ENCODE measurements around the gene ETV7.
"Not testable (repeated sequence)": the region's sequence is repeated elsewhere in the genome, so short reads cannot be mapped to it uniquely, and the experiment has no call there.

ETV7 gene

GRCh38 chr6:36362551-36363370, 24.7 kb downstream of the ETV7 start:
- DNase-seq: no peak

DNA sequence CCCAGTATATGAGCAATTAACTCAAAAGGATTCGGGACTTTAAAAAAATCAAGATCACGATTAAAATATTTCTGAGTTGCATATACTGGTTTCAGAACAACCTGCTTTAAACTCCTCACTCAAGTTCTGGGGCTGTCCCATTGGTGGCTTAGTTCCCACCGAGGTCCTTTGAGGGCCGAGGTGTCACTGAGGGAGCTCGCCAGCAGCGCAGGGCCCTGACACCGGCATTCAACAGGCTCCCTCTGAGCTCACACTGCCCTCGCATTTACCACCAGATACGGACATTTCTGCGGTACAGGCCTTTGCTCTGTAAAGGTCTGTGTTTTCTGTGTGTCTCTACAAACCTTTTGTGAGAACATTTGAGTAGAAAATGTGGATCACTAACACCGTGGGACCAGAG, 26.4 kb downstream of the ETV7 start:
- DNase-seq: no peak

GRCh38 chr6:36360241-36361054, 27.0 kb downstream of the ETV7 start:
- DNase-seq: peak; percentile 52

- no peak for DNase-seq
Observed at GRCh38 chr6:36358226-36358915, 29.1 kb downstream of the ETV7 start.

- DNase-seq: no peak
Observed at GRCh38 chr6:36357872-36358225, 29.6 kb downstream of the ETV7 start.

DNA sequence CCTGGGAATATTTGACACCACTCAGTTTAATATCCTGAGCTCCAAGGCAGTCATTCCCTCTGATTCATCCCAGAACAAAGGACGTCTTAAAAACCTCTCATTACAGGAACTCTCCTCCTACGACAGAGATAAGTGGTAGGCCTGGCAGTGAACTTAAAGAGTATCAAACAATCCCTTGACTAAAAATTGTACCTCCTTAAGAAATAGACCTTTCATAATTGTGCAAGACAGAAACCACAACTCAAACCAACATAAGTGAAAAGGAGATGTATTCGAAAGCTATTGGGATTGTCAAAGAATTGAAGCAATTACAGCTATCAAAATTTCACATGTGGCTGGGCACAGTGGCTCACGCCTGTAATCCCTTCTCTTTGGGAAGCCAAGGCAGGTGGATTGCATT, 31.6 kb downstream of the ETV7 start:
- DNase-seq: peak; percentile 73

DNA sequence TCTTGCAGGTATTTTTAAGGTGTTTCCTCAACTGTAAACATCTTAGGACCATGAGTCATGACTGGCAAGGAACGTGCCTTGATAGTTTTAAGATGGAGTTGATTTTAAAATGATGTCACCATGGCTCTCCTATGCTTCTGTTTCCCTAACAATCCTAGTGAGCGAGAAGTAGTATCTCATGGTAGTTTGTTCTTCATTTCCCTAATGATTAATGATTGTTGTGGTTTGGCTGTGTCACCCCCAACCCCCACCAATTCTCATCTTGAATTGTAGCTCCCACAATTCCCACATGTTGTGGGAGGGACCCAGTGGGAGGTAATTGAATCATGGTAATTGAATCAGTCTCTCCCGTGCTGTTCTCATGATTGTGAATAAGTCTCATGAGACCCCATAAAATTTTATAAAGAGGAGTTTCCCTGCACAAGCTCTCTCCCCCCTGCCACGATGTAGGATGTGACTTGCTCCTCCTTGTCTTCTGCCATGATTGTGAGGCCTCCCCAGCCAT, 34.0 kb downstream of the ETV7 start:
- peak; percentile 61 for DNase-seq

DNA sequence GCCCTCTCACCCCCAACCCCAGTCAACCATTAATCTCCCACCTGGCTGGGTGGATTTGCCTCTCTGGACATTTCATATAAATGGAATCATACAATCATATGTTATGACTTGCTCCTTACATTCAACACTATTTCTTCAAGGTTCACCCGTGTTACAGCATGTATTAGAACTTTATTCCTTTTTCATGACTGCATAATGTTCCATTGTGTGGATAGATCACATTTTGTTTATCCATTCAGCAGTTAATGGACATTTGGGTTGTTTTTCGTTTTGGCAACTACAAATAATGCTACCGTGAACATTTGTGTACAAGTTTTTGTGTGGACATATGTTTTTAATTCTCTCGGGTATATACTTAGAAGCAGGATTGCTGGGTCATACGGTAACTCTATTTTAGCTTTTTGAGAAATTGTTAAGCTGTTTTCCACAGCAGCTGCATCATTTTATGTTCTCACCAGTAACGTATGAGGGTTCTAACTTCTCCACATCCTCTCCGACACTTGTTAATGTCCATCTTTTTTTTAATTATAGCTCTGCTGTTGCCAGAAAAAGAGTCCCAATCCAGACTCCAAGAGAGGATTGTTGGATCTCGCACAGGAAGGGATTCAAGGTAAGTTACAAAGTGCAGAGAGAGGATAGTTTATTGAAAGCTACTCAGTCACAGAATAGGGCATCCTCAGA, 34.9 kb downstream of the ETV7 start:
- no peak for DNase-seq

GRCh38 chr6:36350681-36351571, 36.5 kb downstream of the ETV7 start:
- DNase-seq: peak; percentile 99

DNA sequence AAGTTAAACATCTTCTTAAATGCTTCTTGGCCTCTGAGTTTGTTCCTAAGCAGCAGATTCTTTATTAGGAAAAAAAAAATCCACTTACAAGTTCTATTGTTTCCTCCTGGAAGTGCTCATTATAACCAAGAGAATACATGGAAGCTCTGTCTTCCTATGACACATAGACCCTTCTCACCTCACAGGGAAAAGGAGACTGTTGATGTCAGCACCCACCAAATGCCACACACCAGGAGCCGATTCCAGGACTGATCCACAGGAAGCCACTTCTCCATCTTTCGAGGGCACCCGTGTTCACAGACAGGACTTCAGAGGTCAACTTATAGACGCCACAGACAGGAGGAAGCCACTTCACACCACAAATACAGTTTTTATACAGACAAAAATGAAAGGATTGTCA, 37.4 kb downstream of the ETV7 start:
- DNase-seq: no peak

- no peak for DNase-seq
Observed at GRCh38 chr6:36349240-36349639, 38.2 kb downstream of the ETV7 start.

- DNase-seq: peak; percentile 73
Observed at GRCh38 chr6:36347621-36348020, 39.8 kb downstream of the ETV7 start.

DNA sequence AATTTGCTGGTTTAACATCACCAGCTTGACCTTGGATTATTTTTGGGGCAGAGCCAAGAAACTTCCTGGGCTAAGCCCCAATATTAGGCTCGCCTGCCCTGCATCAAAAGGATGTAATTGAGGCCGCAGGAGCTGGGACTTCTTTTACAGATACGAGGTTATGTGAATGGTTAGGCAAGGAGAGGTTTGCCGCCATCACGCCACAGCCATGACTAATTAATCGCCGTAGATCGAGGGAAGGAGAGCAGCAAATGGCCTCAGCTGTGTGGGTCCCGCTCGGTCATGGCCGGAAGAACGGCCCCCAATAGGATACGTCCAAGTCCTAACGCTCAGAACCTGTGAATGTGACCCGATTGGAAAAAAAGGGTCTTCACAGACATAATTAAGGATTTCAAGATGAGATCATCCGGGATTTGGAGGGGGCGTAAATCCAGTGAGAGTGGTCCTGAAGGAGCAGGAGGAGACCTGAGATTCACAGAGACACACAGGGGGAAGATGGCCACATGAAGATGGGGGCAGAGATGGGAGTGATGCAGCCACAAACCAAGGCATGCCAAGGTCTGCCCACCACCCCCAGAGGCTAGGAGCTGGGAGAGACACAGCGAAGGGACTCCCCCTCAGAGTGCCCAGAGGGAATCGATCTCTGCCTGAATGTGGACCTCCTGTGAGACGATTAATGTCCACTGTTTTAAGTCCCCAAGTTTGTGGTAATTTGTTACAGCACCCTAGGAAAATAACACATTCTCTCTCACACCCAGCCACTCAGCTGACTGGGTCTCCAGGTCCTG, 40.8 kb downstream of the ETV7 start:
- no peak for DNase-seq

- no peak for DNase-seq
Observed at GRCh38 chr6:36345681-36346466, 41.6 kb downstream of the ETV7 start.

DNA sequence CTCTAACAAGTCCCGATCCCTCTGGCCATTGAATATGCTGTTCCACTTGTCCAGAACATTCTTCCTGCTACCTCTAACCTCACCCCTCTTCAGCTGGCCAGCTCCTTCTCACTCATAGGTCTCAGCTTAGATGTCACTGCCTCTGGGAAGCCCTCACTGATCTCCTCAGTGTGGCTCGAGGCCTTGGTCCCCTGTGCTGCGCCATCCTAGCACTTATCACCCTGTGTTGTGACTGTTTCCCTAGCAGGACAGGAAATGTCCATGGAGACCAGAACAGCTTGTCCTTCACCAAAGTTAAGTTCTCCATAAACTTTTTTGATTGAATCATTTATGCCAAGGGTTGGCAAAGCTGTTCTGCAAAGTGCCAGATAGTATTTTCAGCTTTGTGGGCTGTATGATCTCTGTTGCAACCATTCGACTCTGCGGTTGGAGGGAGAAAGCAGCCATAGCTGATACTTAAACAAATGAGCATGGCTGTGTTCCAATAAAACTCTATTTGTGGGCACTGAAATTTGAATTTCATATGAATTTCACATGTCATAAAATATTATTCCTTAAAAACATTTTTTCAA, 44.3 kb downstream of the ETV7 start:
- no peak for DNase-seq

- peak; percentile 31 for DNase-seq
Observed at GRCh38 chr6:36340618-36341454, 46.6 kb downstream of the ETV7 start.

DNA sequence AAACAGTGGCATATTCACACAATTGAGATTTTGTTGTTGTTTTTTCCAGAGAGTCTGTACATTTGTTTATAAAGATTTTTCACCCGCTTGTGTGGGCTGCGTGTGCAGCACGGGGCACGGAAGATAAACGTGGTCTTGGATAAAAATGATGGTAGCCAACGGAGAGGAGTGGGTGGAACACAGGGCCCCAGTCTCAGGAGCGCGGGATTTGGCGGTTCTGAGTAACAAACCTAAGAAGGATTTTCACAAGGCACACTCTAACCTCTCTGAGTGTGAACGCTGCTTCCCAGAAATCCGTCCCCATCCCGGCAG, 47.2 kb downstream of the ETV7 start:
- no peak for DNase-seq

- no peak for DNase-seq
Observed at GRCh38 chr6:36339146-36339545, 48.3 kb downstream of the ETV7 start.

DNA sequence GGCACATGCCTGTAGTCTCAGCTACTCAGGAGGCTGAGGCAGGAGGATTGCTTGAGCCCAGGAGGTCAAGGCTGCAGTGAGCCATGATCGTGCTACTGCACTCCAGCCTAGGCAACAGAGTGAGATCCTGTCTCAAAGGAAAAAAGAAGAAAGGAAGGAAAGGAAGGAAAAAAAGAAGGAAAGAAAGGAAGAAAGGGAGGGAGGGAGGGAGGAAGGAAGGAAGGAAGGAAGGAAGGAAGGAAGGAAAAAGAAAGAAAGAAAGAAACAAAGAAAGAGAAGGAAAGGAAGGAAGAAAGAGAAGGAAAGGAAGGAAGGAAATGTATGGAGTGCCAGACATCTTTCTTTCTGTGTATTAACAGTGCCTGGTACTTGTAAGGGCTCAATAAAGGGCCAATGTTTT, 49.2 kb downstream of the ETV7 start:
- DNase-seq: not testable (repeated sequence)
